HG03439 (cell line): ENCODE data around the gene GSDMA.
A peak's percentile ranks its signal among the peaks of the same experiment; 100 is the strongest.

Experiments used
- ATAC-seq: cut with Tn5 transposase; IDR thresholded peaks from one replicate; pipeline ENCODE4 v1.9.1; 2021; ENCODE audit warnings: mild to moderate bottlenecking, moderate library complexity; ENCODE audit not compliant: unreplicated experiment

GSDMA gene

GRCh38 chr17:39960524-39961041 lies 2.2 kb upstream of the GSDMA start:
- ATAC-seq, result no peak

GRCh38 chr17:39963829-39964228 lies 1.0 kb downstream of the GSDMA start:
- ATAC-seq, result no peak

GRCh38 chr17:39965017-39965699 lies 2.4 kb downstream of the GSDMA start:
- ATAC-seq, result no peak

- ATAC-seq, result no peak
Observed at GRCh38 chr17:39966771-39967170, 4.0 kb downstream of the GSDMA start.

GRCh38 chr17:39968761-39969160 lies 6.0 kb downstream of the GSDMA start:
- no peak for ATAC-seq

GRCh38 chr17:39969375-39969774 lies 6.6 kb downstream of the GSDMA start:
- no peak for ATAC-seq

- no peak for ATAC-seq
Observed at GRCh38 chr17:39970157-39970692, 7.4 kb downstream of the GSDMA start.

- no peak for ATAC-seq
Observed at GRCh38 chr17:39971076-39971603, 8.3 kb downstream of the GSDMA start.

GRCh38 chr17:39972271-39972670 lies 9.5 kb downstream of the GSDMA start:
- no peak for ATAC-seq

GRCh38 chr17:39973496-39973895 lies 10.7 kb downstream of the GSDMA start:
- ATAC-seq, result no peak

- ATAC-seq, result no peak
Observed at GRCh38 chr17:39974433-39974832, 11.6 kb downstream of the GSDMA start.

- ATAC-seq, result no peak
Observed at GRCh38 chr17:39975801-39976200, 13.0 kb downstream of the GSDMA start.

- no peak for ATAC-seq
Observed at GRCh38 chr17:39979016-39979670, 16.3 kb downstream of the GSDMA start.

GRCh38 chr17:39979893-39980350 lies 17.1 kb downstream of the GSDMA start:
- peak; percentile 28 for ATAC-seq

GRCh38 chr17:39980351-39981206 lies 17.8 kb downstream of the GSDMA start, which contains the start of gene PSMD3:
PSMD3 (plus strand) TSS chr17:39980807; CDS start chr17:39980971, 164 bp downstream.
- ATAC-seq, result peak; percentile 86

- no peak for ATAC-seq
Observed at GRCh38 chr17:39981207-39981741, 18.5 kb downstream of the GSDMA start.

- ATAC-seq, result no peak
Observed at GRCh38 chr17:39981766-39982375, 19.1 kb downstream of the GSDMA start.

- no peak for ATAC-seq
Observed at GRCh38 chr17:39988206-39988810, 25.5 kb downstream of the GSDMA start.

- ATAC-seq, result no peak
Observed at GRCh38 chr17:39994448-39994847, 31.6 kb downstream of the GSDMA start.

GRCh38 chr17:39995438-39995837 lies 32.6 kb downstream of the GSDMA start:
- ATAC-seq, result no peak
